HepG2 (cell line): ENCODE data around the gene PEX3. TPM values are rescaled to one million over a fixed set of nuclear protein-coding genes. Genes with fewer than 3 reads are reported as not detected.

Source experiments
- ATF1 ChIP-seq: IDR thresholded peaks from 2 replicates; pipeline ENCODE4 v1.6.1; 2016; ENCODE audit warnings: mild to moderate bottlenecking, control low read depth
- GABPB1 ChIP-seq: IDR thresholded peaks from 2 replicates; pipeline ENCODE4 v1.6.1; 2016; ENCODE audit warnings: mild to moderate bottlenecking, missing genetic modification reagents, moderate library complexity, missing compliant biosample characterization
- HNF4A ChIP-seq: sonication (generic); formaldehyde crosslinking; IDR thresholded peaks from 2 replicates; pipeline ENCODE4 v1.4.0; 2020; ENCODE audit warnings: missing genetic modification reagents
- HOXA7 ChIP-seq: sonication (generic); formaldehyde crosslinking; IDR thresholded peaks from 2 replicates; pipeline ENCODE4 v1.8.1; 2022; ENCODE audit warnings: mild to moderate bottlenecking, missing genetic modification reagents, moderate library complexity
- KLF16 ChIP-seq, 2 experiments: sonication (generic) in 1 of 2; formaldehyde crosslinking in 1 of 2; IDR thresholded peaks; 2 replicates each; pipeline versions ENCODE4 v1.6.1 to v1.8.0; 2016 to 2023; ENCODE audit warnings: missing genetic modification reagents in 2 of 2, missing compliant biosample characterization in 1 of 2
- NFIB ChIP-seq: sonication (generic); formaldehyde crosslinking; IDR thresholded peaks from 2 replicates; pipeline ENCODE4 v1.9.0; 2021; ENCODE audit warnings: missing genetic modification reagents, mild to moderate bottlenecking, borderline replicate concordance
- PAX8 ChIP-seq: sonication (generic); formaldehyde crosslinking; IDR thresholded peaks from 2 replicates; pipeline ENCODE4 v1.8.0; 2022; ENCODE audit warnings: mild to moderate bottlenecking, missing genetic modification reagents, borderline replicate concordance
- PHF8 ChIP-seq: sonication (generic); formaldehyde crosslinking; IDR thresholded peaks from 2 replicates; pipeline ENCODE4 v1.5.0; 2020; ENCODE audit warnings: missing genetic modification reagents
- POGZ ChIP-seq: sonication (generic); formaldehyde crosslinking; IDR thresholded peaks from 2 replicates; pipeline ENCODE4 v1.4.0; 2020; ENCODE audit warnings: mild to moderate bottlenecking, missing genetic modification reagents
- PRDM4 ChIP-seq: sonication (generic); formaldehyde crosslinking; IDR thresholded peaks from 2 replicates; pipeline ENCODE4 v1.9.0; 2021; ENCODE audit warnings: missing genetic modification reagents, borderline replicate concordance
- PREB ChIP-seq: sonication (generic); formaldehyde crosslinking; IDR thresholded peaks from 2 replicates; pipeline ENCODE4 v1.4.0; 2020; ENCODE audit warnings: missing genetic modification reagents
- RAD21 ChIP-seq: fragments of 450-650 bp; formaldehyde crosslinking; IDR thresholded peaks from 2 replicates; pipeline ENCODE4 v1.5.0; 2020; ENCODE audit warnings: mild to moderate bottlenecking
- RBAK ChIP-seq: sonication (generic); formaldehyde crosslinking; IDR thresholded peaks from 2 replicates; pipeline ENCODE4 v1.5.1; 2020; ENCODE audit warnings: mild to moderate bottlenecking, missing genetic modification reagents
- SAFB2 ChIP-seq: sonication (generic); formaldehyde crosslinking; IDR thresholded peaks from 2 replicates; pipeline ENCODE4 v1.5.1; 2020; ENCODE audit warnings: missing genetic modification reagents, low read depth, mild to moderate bottlenecking, borderline replicate concordance
- SIX1 ChIP-seq: sonication (generic); formaldehyde crosslinking; IDR thresholded peaks from 2 replicates; pipeline ENCODE4 v1.4.0; 2020; ENCODE audit warnings: missing genetic modification reagents, borderline replicate concordance
- SRSF9 ChIP-seq: fragments of 200-400 bp; formaldehyde crosslinking; IDR thresholded peaks from 2 replicates; pipeline ENCODE4 v1.6.1; 2018; ENCODE audit warnings: borderline replicate concordance, mild to moderate bottlenecking, low read depth, low read length; ENCODE audit not compliant: insufficient read depth, poor library complexity, severe bottlenecking
- SSRP1 ChIP-seq: IDR thresholded peaks from 2 replicates; pipeline ENCODE4 v1.6.1; 2016; ENCODE audit warnings: control low read depth
- STAG1 ChIP-seq: sonication (generic); formaldehyde crosslinking; IDR thresholded peaks from 2 replicates; pipeline ENCODE4 v1.4.0; 2020; ENCODE audit warnings: missing genetic modification reagents
- TBP ChIP-seq: sonication (generic); formaldehyde crosslinking; IDR thresholded peaks from 2 replicates; pipeline ENCODE4 v1.5.0; 2020; ENCODE audit warnings: missing genetic modification reagents
- THYN1 ChIP-seq: sonication (generic); formaldehyde crosslinking; IDR thresholded peaks from 2 replicates; pipeline ENCODE4 v1.8.1; 2023; ENCODE audit warnings: low read depth, mild to moderate bottlenecking, moderate library complexity, missing genetic modification reagents, borderline replicate concordance
- XRCC5 ChIP-seq: fragments of 200-400 bp; formaldehyde crosslinking; optimal IDR thresholded peaks from 2 replicates; pipeline ENCODE3; 2017; ENCODE audit warnings: mild to moderate bottlenecking, low read length
- ZNF354B ChIP-seq: sonication (generic); formaldehyde crosslinking; IDR thresholded peaks from 2 replicates; pipeline ENCODE4 v1.8.0; 2022; ENCODE audit warnings: mild to moderate bottlenecking, missing genetic modification reagents
- ZNF512 ChIP-seq: sonication (generic); formaldehyde crosslinking; IDR thresholded peaks from 2 replicates; pipeline ENCODE4 v1.4.0; 2020; ENCODE audit warnings: mild to moderate bottlenecking, missing genetic modification reagents
- ZNF547 ChIP-seq: sonication (generic); formaldehyde crosslinking; IDR thresholded peaks from 2 replicates; pipeline ENCODE4 v1.5.1; 2020; ENCODE audit warnings: mild to moderate bottlenecking, missing genetic modification reagents
- ZNF558 ChIP-seq: sonication (generic); formaldehyde crosslinking; IDR thresholded peaks from 2 replicates; pipeline ENCODE4 v1.9.0; 2022; ENCODE audit warnings: mild to moderate bottlenecking, missing genetic modification reagents, borderline replicate concordance
- ZNF619 ChIP-seq: sonication (generic); formaldehyde crosslinking; IDR thresholded peaks from 2 replicates; pipeline ENCODE4 v1.4.0; 2020; ENCODE audit warnings: mild to moderate bottlenecking, missing genetic modification reagents
- ZNF816 ChIP-seq: sonication (generic); formaldehyde crosslinking; IDR thresholded peaks from 2 replicates; pipeline ENCODE4 v1.8.0; 2022; ENCODE audit warnings: missing genetic modification reagents, mild to moderate bottlenecking, borderline replicate concordance
- polyA plus RNA-seq, 8 experiments: library from polyadenylated mRNA; depleted of rRNA in 3 of 8; stranded (reverse) in 7 of 8; unstranded in 1 of 8; fragments of >200 nt; fragmentation: Illumina TruSeq in 4 of 8; extraction: Trizol in 4 of 8; gene quantifications; 2 replicates each; pipeline versions ENCODE4 v1.2.1 to v1.2.3, GENCODE V29; 2011 to 2016; ENCODE audit warnings: low read depth in 4 of 8, missing spikeins in 1 of 8, mixed read lengths in 1 of 8; ENCODE audit not compliant: insufficient read depth in 1 of 8
- total RNA-seq, 5 experiments: library from RNA; depleted of rRNA; stranded (reverse); fragments of >200 nt; fragmentation: Illumina TruSeq; extraction: Trizol; gene quantifications; 2 replicates each; pipeline ENCODE4 v1.2.3, GENCODE V29; 2016; ENCODE audit warnings: low read depth in 1 of 5

PEX3 gene
- total and polyA plus RNA-seq, 2 of the 13 experiments (the other 11 are each of a cell fraction or from before 2014, with no cell fraction given), result 30.9 to 40.8 TPM

GRCh38 chr6:143427109-143427817, 23.3 kb upstream of the PEX3 start (continued):
- TF ChIP-seq SAFB2 (no peak), HOXA7 (no peak), ATF1 (CRISPR knock-in tag) (no peak), SRSF9 (no peak), THYN1 (CRISPR knock-in tag) (no peak), PREB (no peak), ZNF816 (CRISPR knock-in tag) (no peak), PAX8 (no peak), NFIB (CRISPR knock-in tag) (no peak), ZNF354B (CRISPR knock-in tag) (no peak), KLF16 (CRISPR knock-in tag; IDR thresholded peaks at IDR 0.05) (peak in 1 of 2 experiments; percentile 70; a peak in 1 of 4 replicates), STAG1 (CRISPR knock-in tag) (peak; percentile 99), ZNF512 (CRISPR knock-in tag) (no peak), RBAK (CRISPR knock-in tag) (no peak), ZNF619 (no peak), TBP (CRISPR knock-in tag) (no peak), ZNF558 (CRISPR knock-in tag) (no peak), SSRP1 (peak; percentile 79; the same call in 1 of the 2 replicates), PHF8 (no peak), SIX1 (CRISPR knock-in tag) (no peak), PRDM4 (CRISPR knock-in tag) (no peak), HNF4A (CRISPR knock-in tag) (no peak), POGZ (CRISPR knock-in tag) (no peak), XRCC5 (peak; percentile 80), RAD21 (CRISPR knock-in tag) (peak; percentile 99), GABPB1 (0 out of 2 replicates have a peak, but pooled peaks have one; percentile 23), ZNF547 (CRISPR knock-in tag) (peak; percentile 57; the same call in 1 of the 2 replicates)
